ENCODE data around the gene FRMD8. TPM values are rescaled to one million over a fixed set of nuclear protein-coding genes. Genes with fewer than 3 reads are reported as not detected.

The FRMD8 gene
- total RNA-seq, 1 experiment from 2014 or later, result 22.7 TPM

DNA sequence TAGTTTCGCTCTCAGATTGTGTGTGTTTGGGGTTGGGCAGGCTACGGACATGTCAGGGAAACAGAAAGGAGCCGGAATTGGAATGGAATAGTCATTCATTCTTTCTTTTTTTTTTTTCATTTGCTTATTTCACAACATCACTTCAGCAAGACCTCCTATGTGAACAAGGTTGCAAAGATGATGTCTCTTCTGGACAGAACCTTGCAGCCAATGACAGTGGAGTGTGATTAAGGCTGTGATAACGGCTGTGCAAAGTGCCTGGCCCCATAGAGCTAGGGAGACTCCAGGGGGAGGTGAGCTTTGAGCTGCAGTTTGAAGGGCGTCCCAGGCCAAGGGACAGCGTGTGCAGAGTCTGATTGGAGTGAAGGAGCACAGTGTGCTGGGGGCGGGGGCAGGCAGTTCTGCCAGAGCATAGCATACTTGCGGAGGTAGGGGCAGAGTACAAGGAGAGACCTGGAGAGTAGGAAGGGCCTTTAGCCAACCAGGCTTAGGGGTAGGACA, 28.5 kb upstream of the FRMD8 start:
- Histone ChIP-seq H2BK120ac (ENCODE audit: low read depth, low read length, poor library complexity, severe bottlenecking) (no peak overlapping the region), H4K5ac (ENCODE audit: insufficient read length, low read depth, low read length) (no peak overlapping the region)
- no peak overlapping the region for H3K4me3 Mint-ChIP-seq

More for the DNA sequence above, 28.5 kb upstream of the FRMD8 start:
- Mint-ChIP-seq H3K27ac (no peak overlapping the region; a peak in 1 of 7 replicates), H3K36me3 (ENCODE audit: insufficient read depth in 1 of 3, low read depth in 3 of 3) (peaks cover 0 to under 1% (median 0%) of the 10 kb centered on the region in 3 experiments; a peak in 1 of 7 replicates), H3K4me1 (peaks cover 17 to 19% of the 10 kb centered on the region in 2 experiments), H3K9me3 (no peaks in the 10 kb centered on the region; a peak in 1 of 5 replicates), H3K27me3 (ENCODE audit: low read depth) (peaks cover 31% of the 10 kb centered on the region)
- no peak overlapping the region for H2AK5ac ChIP-seq (ENCODE audit: insufficient read length, low read length)
- H3K27me3 ChIP-seq (ENCODE audit: insufficient read depth, low read length), result peaks cover 2% of the 10 kb centered on the region
- H4K91ac ChIP-seq (ENCODE audit: insufficient read length, low read depth, low read length), result no peak overlapping the region
- no CpG with 5 or more reads among the region's 8 CpGs for WGBS (ENCODE audit: extremely low coverage, insufficient read length, low lambda C conversion rate)
- H3K18ac ChIP-seq (ENCODE audit: insufficient read length, low read depth, low read length), result no peak overlapping the region
- H2BK15ac ChIP-seq (ENCODE audit: low read depth, low read length), result no peak overlapping the region
- no peak overlapping the region for H2BK5ac ChIP-seq (ENCODE audit: insufficient read length, low read length)
- H4K8ac ChIP-seq (replicated peaks; ENCODE audit: insufficient read length, low read depth, low read length), result no peak overlapping the region
- no peak overlapping the region for H2BK20ac ChIP-seq (ENCODE audit: low read depth, low read length, poor library complexity, severe bottlenecking)
- H3K9me3 ChIP-seq (ENCODE audit: control insufficient read depth, low read depth, low read length), result no peaks in the 10 kb centered on the region
- no peak overlapping the region for H3K23ac ChIP-seq (ENCODE audit: insufficient read length, low read depth, low read length)
- no peak overlapping the region for H2BK12ac ChIP-seq (ENCODE audit: insufficient read length, low read depth, low read length)
- H3T11ph ChIP-seq (ENCODE audit: low read length), result no peak overlapping the region
- H3K79me1 ChIP-seq (ENCODE audit: insufficient read depth, low read depth, low read length, poor library complexity, severe bottlenecking), result no peaks in the 10 kb centered on the region
- no peak overlapping the region for H3K9ac ChIP-seq (ENCODE audit: extremely low read depth, insufficient read length, low read length)
- H2AFZ ChIP-seq (ENCODE audit: low read length), result no peak overlapping the region
- no peaks in the 10 kb centered on the region for H3K4me1 ChIP-seq (ENCODE audit: insufficient read depth, low read length)
- H3K14ac ChIP-seq (ENCODE audit: insufficient read depth, low read length), result no peak overlapping the region; the same call in 1 of the 2 replicates
- H3K79me2 ChIP-seq (ENCODE audit: insufficient read depth, low read length), result no peaks in the 10 kb centered on the region
- no peak overlapping the region for H3K56ac ChIP-seq (ENCODE audit: insufficient read length, low read depth, low read length)
- DNase-seq, result no peak
- H4K20me1 ChIP-seq (ENCODE audit: control insufficient read depth, insufficient read depth, insufficient read length), result no peaks in the 10 kb centered on the region
- no peak overlapping the region for H3K4me2 ChIP-seq (ENCODE audit: insufficient read depth, insufficient read length, low read length)
- no peak overlapping the region for H3K4ac ChIP-seq (ENCODE audit: low read depth, low read length)
- H3K27ac ChIP-seq (ENCODE audit: insufficient read length, low read depth, low read length), result no peak overlapping the region
- peaks cover 18% of the 10 kb centered on the region for H3K23me2 ChIP-seq (ENCODE audit: insufficient read length, low read depth, low read length, poor library complexity, severe bottlenecking)
- TF ChIP-seq, protein P1, sequence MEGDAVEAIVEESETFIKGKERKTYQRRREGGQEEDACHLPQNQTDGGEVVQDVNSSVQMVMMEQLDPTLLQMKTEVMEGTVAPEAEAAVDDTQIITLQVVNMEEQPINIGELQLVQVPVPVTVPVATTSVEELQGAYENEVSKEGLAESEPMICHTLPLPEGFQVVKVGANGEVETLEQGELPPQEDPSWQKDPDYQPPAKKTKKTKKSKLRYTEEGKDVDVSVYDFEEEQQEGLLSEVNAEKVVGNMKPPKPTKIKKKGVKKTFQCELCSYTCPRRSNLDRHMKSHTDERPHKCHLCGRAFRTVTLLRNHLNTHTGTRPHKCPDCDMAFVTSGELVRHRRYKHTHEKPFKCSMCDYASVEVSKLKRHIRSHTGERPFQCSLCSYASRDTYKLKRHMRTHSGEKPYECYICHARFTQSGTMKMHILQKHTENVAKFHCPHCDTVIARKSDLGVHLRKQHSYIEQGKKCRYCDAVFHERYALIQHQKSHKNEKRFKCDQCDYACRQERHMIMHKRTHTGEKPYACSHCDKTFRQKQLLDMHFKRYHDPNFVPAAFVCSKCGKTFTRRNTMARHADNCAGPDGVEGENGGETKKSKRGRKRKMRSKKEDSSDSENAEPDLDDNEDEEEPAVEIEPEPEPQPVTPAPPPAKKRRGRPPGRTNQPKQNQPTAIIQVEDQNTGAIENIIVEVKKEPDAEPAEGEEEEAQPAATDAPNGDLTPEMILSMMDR (conservative IDR thresholded peaks at IDR 0.05), result no peak

All from H9 (cell line).